ENCODE measurements around the gene CYB5B.

CYB5B gene

DNA sequence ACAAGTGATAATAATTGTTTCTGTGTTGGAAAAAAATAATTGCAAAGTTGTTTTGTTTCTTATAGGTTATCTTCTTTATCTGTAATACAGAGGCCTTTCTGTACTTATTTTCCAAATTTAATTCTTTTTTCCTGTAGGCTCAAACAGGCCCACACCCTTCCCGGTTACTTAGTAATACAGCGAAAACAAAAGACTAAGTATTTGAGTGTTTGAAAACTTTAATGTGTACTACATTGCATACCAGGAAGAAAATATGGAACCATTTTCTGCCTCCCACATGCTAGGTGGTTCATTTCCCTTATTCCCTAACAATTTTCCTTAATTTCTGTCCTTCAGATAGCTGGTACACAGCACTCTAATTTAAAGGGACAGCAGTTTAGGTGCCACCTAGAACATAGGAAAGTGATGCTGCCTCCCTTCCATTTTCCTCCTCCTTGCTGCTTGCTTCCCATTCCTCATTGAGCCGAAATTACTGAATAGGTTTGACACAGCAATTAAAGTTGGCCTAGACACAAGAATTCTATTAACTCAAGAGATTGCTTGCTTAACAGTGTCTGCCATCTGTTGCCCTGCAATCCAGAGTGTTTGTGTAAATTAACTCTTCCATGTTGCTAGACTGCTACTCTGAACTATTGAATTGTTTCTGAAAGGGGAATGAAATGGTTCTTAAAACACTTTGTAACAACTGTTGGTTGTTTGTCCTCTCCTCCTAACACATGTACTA lies 24.2 kb downstream of the CYB5B start:
- no peak for DNase-seq

DNA sequence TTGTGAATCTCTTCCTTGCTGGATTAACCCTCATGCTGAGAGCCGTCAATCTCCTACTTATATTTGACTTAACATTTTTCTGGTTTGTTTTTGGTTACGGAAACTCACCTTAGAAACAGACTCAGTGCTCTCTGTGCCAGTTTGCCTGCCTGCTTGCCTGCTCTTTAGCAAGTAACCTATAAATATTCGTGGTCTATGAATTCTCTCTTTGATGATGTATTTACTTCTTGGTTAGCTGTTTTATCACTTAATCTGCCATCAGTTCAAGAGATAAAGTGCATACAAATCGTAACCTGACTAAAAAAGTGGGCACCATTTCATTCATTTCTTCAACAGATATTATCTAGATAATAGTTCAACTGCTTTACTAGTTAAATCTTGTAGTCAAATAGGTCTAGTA lies 26.7 kb downstream of the CYB5B start:
- DNase-seq: no peak

DNA sequence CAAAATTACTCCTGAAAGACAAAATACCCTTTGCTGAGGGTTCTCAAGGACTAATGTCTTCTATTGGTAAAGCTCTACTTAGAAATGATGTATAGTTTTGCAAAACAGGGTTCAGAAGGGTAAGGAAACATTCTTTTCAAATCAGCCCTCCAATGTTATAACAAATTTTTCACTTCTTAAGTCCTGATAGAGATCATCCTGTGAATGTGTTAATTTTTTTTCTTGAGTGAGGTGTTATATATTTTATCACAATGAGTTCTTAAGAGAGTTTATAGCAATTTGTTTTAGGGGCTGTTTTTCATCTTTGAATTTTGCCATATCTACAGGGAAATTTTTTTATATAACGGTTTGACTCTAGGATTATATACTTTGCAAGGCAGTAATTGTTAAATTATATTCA lies 29.5 kb downstream of the CYB5B start:
- DNase-seq: no peak

DNA sequence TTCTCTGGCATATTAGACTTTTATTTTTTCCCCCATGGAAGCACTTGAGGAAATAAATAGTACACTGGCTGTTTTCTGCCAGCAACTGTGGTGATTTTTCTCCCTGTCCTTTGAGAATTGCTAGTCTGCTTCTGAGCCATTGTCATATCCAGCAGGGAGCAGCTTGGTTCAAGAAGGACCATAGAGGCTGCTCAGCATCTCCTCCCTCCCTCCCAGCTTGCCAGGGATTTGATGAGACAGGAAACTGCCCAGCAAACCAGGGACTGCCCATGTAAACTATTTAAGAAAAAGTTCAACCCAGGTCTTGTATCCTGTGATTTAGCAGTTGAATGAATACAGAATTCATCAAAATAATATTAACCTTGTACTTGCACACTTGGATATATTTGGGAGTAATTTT lies 39.5 kb downstream of the CYB5B start:
- DNase-seq: no peak

DNA sequence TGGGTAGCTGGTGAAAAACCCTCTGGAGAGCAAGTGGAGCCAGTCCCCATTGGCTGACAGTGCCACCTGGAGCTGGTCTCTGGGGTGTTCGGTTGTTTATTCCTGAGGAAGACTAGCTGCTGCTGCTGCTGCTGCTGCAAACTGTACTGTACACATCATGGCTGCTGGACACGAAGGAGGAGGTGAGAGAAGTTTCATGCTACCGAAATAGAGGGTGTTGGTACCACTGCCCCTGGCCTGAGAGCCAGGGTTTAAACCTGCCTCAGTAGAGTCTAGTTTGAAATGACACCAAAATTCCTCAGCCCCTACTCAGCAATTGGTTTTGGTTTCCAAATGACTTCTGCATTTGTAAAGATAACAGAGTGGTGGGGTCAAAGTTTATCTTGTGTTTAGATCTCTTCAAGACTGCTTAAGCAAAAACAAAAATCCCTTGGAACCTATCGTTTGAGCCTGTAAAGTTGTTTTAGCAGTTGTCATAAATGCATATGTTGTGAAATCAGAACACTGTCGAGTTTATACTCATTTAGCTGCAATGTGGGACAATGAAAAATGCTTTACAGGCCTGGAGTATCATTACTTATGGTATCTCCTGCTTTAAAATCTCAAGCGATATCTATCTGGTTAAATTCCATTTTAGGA lies 40.8 kb downstream of the CYB5B start:
- DNase-seq: no peak

DNA sequence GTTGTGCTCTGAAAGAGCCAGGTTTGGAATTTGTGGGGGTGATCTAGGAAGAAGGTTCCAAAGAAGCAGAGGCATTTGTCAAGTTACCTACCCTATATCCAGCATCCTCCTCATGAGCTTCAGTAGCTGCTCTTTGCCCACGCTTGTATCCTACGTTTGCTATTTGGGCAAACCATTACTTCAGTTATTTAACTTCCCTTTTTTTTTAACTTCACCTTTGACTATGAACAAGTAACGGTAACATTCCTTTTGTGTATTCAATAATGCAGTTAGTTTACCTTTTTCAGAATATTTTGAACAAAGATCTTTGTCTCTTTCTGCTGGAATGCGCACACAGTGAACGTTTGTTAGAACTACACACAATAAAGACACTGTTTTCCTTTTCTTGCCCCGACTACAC lies 41.5 kb downstream of the CYB5B start:
- DNase-seq: no peak

DNA sequence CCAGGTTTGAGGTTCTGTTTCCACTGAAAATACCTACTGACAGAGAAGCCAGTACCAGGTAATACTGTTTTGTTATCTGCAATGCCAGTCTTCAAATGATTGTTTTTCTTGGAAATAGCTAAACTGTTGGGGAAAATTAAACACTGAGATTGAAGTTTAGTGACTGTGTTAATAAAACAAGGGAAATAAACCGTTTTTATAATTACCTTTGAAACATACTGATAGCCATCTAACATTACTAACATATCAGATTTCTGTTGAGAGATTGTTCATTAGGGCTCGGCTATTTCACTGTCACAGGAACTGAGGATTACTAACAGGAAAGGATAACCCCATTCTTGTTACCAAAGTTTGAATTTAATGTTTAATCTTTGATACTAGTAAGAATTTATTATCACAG lies 42.1 kb downstream of the CYB5B start:
- no peak for DNase-seq

DNA sequence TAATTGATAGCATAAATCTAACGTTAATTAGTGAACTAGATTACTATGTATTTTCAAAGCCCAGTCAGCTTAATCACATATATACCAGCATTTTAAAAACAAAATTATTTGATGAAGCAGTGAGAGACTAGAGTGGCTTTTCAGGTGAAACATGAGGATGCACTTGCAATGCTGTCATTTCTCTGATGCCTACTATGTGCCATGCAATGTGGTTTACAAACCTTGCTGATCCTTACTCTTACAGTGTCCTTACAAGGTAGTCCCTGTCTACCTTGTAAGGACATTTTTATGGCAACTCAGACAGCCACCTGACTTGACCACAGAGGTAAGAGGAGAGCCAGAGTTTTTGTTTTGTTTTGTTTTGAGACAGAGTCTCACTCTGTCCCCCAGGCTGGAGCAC lies 42.7 kb downstream of the CYB5B start:
- no peak for DNase-seq

DNA sequence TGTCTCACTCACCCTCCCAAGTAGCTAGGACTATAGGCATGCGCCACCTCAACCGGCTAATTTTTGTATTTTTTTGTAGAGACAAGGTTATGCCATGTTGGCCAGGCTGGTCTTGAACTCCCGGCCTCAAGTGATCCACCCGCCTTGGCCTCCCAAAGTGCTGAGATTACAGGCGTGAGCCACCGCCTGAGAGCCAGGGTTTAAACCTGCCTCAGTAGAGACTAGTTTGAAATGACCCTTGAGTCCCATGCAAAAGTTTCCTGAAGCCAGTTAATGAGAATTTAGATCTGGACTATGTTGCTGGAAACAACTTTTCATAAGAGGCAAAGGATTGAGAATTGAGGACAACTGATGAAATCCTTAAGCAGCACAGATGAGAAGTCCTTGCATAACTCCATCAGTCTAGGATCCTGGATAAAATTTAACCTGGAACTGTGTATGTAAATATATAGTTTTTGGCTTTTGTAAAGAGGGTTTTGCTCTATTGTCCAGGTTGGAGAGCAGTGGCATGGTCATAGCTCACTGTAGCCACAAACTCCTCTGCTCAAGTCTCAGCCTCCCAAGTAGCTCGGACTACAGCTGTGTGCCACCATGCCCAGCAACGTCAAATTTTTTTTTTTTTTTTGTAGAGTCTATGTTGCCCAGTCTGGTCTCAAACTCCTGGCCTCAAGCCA lies 43.2 kb downstream of the CYB5B start:
- no peak for DNase-seq

DNA sequence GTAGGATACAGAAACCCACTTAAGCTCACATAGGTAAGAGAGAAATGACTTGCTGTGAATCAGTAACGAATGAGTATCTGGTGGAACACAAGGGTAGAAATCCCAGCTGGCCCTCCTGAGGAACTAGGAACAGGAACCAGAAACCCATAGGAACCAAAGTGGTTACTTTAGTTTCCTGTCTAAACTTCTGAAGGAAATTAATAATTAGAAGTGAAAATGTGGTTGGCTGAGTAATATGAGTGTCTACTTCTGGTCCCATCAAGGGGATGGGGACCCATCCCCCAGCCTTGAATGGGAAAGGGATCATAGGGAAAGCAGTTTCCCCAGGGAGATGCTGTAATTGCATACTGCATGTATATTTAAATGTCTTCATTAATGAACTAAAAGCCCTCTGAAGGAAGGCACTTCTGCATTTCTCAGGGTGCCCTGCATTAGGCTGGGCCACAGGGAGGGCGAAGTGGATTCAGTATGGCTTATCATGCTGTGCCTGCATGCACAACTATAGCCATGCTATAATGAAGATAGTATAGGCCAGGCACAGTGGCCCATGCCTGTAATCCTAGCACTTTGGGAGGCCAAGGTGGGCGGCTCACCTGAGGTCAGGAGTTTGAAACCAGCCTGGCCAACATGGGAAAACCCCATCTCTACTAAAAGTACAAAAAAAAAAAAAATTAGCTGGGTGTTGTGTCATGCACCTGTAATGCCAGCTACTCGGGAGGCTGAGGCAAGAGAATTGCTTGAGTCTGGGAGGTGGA lies 45.6 kb downstream of the CYB5B start:
- DNase-seq: no peak

DNA sequence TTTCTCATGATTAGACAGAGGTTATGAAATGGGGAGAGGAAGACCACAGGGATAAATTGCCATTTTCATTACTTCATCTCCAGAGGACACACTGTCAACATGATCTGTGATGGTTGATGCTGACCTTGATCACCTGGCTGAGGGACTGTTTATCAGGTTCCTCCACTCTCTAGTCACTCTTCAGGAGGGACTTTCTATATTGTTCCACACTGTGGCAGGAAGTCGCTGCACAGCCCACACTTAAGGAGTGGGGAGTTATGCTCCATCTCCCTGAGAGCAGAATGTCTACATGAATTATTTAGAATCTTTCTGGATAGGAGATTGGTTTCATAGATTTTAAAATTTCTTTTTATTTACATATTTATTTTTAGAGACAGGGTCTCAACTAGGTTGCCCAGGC lies 46.7 kb downstream of the CYB5B start:
- DNase-seq: no peak

DNA sequence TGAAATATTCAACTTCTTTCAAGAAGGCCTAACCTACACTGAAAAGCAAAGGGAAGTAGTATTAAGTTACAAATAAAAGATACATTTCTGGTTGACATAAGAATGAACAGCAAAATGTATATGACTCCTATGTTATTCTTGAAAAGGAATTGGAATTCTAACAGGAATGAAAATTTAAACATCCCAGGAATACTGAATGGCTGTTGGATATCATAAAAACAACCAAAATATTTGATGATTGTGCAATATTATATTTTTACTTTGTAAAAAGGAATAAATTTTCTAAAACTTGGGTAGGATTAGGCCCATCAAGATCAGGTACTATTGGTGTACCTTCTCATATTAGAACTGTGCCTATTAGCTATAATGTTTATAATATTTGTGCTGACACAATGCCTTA lies 50.0 kb downstream of the CYB5B start:
- no peak for DNase-seq

DNA sequence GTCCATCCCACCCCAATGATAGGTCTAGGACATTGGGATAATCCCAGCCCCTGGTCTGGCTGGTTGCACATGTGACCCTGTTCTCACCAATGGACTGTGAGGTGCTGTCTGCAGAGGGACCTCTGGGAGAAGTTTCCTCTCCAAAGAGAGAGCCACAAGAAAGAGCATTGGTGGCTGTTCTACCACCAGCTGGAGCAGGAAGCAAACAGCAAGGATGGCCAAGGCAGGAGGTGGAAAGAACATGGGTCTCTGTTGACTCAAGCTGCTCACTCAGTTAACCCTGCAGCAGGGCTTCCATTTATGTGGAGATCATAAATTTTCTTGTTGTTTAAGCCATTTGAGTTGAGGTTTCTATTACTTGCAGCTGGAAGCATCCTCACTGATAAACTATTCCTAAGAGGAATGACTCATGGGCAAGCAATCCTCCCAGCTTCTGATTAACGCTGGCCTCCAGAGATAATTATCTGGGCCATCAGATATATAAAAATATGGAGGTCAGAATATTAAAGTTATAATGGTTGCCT lies 52.6 kb downstream of the CYB5B start:
- DNase-seq: no peak

DNA sequence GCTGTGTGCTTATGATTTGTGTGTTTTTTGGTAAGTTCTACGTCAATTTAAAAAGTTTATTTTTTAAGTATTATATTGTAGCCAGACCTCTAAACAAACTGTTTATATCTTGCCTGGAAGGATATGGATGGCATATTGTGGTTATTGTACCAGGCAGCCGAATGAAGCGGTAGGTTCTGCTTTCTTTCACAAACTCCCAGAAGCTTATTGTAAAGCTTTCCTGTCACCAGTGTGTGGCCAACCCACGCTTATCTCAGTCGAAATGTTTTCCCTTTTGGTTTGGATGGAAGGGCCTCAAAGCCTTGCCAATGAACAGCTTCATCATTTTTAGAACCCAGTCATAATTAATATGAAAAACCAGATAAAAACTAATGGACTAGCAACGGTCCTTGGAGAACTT lies 53.1 kb downstream of the CYB5B start:
- no peak for DNase-seq

DNA sequence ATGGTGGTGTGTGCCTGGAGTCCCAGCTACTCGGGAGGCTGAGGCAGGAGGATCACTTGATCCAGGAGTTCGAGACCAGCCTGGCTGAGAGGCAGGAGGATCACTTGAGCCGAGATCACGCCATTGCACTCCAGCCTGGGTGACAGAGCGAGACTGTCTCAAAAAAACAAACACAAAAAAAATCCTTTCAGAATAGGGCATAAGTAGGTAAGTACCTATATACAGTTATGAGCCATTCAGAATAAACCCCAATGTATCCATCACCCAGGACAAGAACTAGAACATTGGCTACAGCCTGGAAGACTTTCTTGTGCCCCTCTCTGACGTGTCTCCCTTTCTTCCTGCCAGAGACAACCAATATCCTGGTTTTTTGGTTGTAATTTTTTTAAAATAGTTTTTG lies 54.3 kb downstream of the CYB5B start:
- no peak for DNase-seq

DNA sequence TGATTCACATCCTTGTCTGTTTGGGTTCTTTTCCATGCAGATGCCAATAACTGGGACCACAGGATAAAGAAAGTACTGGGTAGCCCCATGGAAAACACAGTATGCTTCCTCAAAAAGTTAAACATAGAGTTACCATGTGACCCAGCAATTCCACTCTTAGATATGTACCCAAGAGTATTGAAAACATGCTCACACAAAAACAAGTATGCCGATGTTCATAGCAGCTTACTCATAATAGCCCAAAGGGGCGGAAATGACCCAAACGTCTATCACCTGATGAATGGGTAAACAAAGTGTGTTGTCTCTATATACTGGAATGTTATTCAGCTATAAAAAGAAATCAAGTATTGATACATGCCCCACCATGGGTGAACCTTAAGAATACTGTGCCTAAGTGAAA lies 55.4 kb downstream of the CYB5B start:
- DNase-seq: no peak

DNA sequence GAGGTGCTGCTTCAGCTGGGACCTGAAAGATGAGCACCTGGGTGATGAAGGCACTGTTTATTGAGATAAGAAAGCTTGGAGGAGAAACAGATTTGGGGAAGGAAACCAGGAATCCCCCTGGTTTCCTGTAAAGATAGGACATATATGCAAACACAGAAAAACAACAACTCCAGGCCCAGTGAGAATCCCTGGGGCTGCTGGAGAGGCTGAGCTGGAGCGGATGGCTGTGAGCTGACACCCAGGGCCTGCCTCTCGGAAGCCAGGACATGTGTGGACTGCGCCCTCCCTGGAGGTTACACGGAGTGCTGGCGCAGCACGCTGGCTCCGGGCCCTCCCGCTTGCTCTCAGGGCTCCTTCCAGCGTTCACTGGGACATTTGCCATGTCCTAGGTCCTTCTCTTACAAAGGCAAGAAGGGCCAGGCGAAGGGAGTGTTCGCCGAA lies 57.5 kb downstream of the CYB5B start:
- no peak for DNase-seq

DNA sequence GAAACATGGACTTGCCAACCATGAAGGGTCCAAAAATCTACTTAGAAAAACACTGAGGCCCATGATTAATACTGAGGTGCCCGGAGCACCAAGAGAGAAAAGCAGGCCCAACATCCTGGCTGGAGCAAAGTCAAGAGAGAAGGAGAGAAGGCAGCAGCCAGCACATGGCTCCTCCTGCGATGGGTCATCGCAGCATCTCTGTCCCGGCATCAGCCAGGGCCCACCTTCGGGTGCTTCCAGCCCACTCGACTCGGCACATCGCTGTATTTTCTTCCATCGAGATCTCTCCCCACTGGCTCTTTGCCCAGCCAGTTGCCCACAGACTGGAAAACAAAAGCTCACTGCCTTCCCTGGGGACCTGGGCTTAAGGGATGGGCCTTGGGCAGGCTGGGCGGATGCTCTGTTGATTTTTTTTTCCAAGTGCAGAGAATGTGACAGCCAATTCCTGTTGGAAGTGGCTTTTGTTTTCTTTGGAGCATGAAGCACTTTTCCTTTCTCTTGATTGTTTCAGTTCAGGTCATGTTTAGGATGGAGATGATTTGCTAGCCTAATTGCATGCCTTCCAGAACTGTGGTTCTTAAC lies 58.1 kb downstream of the CYB5B start:
- no peak for DNase-seq

DNA sequence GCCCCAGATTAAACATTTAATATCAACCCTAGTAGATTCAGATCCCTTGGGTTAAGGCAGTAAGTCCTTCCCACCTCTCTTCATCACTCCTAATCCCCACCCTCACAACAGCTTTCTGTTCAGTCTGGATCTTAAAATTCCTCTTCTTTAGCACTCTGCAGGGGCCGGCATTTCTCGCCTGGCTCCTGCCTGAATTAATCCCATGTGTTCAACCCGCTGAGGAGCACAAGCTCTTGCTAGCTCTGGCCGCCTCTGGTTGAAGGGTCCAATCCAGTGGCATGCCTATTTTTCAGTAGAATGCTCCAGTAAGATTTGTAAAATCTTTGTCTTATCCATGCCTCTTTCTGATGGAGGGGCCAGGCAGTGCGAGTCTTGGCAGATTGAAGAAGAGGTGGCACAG lies 59.2 kb downstream of the CYB5B start:
- DNase-seq: no peak

DNA sequence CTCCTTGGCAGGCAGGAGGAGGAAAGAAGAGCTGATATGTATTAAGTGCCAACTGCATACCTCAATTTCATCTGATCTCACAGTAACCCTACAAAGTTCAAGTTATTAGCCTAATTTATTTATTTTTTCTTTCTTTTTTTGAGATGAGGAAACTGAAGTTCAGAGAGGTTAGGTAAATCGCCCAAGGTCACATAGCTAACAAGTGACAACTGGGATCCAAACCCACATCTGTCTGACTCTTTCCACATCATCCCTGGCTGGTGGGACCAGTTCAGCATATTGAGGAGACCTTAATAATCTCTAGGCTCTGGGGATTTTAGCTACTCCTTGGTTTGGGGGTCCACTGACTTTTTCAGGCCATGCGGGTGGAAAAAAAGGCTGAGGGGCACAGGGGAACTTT lies 60.9 kb downstream of the CYB5B start:
- DNase-seq: no peak

DNA sequence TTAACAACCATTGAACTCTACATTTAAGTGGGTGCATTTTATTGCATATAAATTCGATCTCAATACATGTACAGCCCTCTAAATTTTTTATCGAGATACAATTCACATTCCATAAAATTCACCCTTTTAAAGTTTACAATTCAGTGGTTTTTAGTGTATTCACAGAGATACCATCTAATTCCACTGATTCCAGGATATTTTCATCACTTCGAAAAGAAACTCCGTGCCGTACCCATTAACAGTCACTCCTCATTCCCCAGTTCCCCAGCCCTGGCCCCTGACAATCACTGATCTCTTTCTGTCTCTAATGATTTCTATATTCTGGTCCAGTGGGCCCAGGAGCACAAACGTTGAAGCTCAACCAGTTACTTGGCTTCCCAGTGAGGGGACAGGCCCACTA lies 61.4 kb downstream of the CYB5B start:
- no peak for DNase-seq

DNA sequence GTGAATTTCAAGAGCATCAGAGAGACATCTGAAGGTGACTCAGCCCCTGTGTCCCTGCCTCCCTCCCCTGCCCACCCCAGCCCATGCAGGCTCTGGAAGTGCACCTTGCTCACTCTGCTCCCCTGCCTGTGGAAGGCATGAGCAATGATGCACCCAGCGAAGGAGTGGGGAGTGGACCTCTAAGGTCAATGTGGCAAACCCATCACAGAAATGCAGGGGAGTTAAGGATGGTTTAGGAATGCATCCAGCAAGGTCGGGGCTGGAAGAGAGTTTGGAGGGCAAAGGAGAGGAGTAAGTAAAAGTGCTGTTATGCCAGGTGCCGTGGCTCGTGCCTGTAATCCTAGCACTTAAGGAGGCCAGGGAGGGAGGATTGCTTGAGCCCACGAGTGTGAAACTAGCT lies 61.9 kb downstream of the CYB5B start:
- no peak for DNase-seq

DNA sequence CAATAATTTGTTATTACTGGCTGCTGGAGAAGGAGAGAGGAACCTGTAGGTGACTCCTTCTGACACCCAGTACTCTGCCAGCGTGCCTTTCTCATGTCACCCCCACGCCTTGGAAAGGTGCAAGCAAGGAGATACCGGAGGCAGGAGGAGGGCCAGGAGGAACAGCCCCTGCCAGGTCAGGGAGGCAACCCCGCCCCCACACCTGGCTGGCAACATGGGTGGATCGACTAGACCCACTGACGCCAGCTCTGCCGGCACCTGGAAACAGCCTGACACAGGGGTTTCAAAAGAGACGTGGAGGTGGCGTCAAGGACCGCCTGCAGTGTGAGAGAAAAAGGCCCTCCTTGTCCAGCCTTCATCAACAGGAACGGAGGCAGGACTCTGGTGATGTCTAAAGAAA lies 62.3 kb downstream of the CYB5B start:
- DNase-seq: no peak

Measured in NCI-H1048 (cell line).